Activated CD8-positive, alpha-beta memory T cell treated with anti-CD3 and anti-CD28 coated beads, Interleukin-2, amount 50 U/mL, for 1 hour (primary cell): Measurements from ENCODE around the gene ZBTB7B.

ENCODE experiments used
- DNase-seq: peaks from one replicate; pipeline ENCODE4 v3.0.0-alpha.2; 2020; ENCODE audit errors: extremely low read depth

The ZBTB7B gene

GRCh38 chr1:155003766-155004351 lies 1.3 kb downstream of the ZBTB7B start:
- no peak for DNase-seq

GRCh38 chr1:155004352-155005075 lies 1.9 kb downstream of the ZBTB7B start:
- no peak for DNase-seq

GRCh38 chr1:155005076-155006011 lies 2.7 kb downstream of the ZBTB7B start:
- no peak for DNase-seq

GRCh38 chr1:155006601-155007101 lies 4.0 kb downstream of the ZBTB7B start:
- no peak for DNase-seq

- DNase-seq, result no peak
Observed at GRCh38 chr1:155007251-155007828, 4.7 kb downstream of the ZBTB7B start.

GRCh38 chr1:155008015-155008941 lies 5.7 kb downstream of the ZBTB7B start:
- DNase-seq, result no peak

- no peak for DNase-seq
Observed at GRCh38 chr1:155009221-155009711, 6.7 kb downstream of the ZBTB7B start.

- DNase-seq, result no peak
Observed at GRCh38 chr1:155009742-155010141, 7.1 kb downstream of the ZBTB7B start.

- DNase-seq, result no peak
Observed at GRCh38 chr1:155010211-155010918, 7.8 kb downstream of the ZBTB7B start.

GRCh38 chr1:155011004-155011416 lies 8.4 kb downstream of the ZBTB7B start:
- no peak for DNase-seq

GRCh38 chr1:155011437-155012025 lies 8.9 kb downstream of the ZBTB7B start:
- DNase-seq, result no peak

- no peak for DNase-seq
Observed at GRCh38 chr1:155012026-155012546, 9.5 kb downstream of the ZBTB7B start.

- no peak for DNase-seq
Observed at GRCh38 chr1:155012776-155013602, 10.4 kb downstream of the ZBTB7B start.

GRCh38 chr1:155013632-155014031 lies 11.0 kb downstream of the ZBTB7B start:
- no peak for DNase-seq

- DNase-seq, result no peak
Observed at GRCh38 chr1:155014709-155015508, 12.3 kb downstream of the ZBTB7B start.

- DNase-seq, result no peak
Observed at GRCh38 chr1:155015527-155016230, 13.1 kb downstream of the ZBTB7B start.

- DNase-seq, result no peak
Observed at GRCh38 chr1:155016231-155016831, 13.7 kb downstream of the ZBTB7B start.
